Measurements from ENCODE around the gene ACP1.

- TF ChIP-seq CTCF (IDR thresholded peaks at IDR 0.05), result no peak
- no peak for TF ChIP-seq POLR2AphosphoS5 (IDR thresholded peaks at IDR 0.05; ENCODE audit: insufficient read depth in 1 of 2, low read depth in 1 of 2)
- no peak for TF ChIP-seq POLR2A (IDR thresholded peaks at IDR 0.05)
Observed at GRCh38 chr2:278927-279320, 14.2 kb downstream of the ACP1 start.
